ENCODE measurements around the gene IL1R2.

IL1R2 gene, protein sequence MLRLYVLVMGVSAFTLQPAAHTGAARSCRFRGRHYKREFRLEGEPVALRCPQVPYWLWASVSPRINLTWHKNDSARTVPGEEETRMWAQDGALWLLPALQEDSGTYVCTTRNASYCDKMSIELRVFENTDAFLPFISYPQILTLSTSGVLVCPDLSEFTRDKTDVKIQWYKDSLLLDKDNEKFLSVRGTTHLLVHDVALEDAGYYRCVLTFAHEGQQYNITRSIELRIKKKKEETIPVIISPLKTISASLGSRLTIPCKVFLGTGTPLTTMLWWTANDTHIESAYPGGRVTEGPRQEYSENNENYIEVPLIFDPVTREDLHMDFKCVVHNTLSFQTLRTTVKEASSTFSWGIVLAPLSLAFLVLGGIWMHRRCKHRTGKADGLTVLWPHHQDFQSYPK

DNA sequence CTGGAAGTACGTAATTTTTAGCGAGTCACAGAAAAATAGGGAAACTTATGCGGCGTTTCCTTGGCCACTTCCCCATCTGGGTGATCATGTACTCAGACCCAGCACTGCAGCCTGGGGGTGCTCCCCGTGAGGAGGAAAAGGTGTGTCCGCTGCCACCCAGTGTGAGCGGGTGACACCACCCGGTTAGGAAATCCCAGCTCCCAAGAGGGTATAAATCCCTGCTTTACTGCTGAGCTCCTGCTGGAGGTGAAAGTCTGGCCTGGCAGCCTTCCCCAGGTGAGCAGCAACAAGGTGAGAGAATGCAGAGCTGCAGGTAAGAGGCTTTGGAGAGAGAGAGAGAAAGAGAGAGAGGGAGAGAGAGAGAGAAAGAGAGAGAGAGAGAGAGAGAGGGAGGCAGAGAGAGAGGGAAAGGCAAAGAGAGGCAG, at the start of gene IL1R2:
IL1R2 (plus strand) TSS at position 240 of the 425 bp plus-strand sequence. CDS start 16,616 bp downstream, outside the sequence.
- DNase-seq, result no peak

DNA sequence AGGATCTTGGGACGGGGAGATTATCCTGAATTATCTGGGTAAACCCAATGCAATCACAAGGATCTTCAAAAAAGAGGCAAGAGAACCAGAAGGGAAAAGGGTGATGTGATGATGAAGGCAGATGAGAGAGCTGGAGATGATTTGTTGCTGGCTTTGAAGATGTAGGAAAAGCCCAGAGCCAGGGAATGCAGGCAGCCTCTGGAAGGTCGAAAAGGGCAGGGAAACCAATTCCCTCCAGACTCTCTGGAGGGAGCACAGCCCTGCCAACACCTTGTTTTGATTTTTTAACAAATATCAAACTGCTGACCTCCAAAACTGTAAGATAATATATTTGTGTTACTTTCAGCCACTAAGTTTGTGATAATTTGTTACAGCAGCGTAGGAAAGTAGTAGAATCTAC, 48.9 kb upstream of the IL1R2 start:
- no peak for DNase-seq

DNA sequence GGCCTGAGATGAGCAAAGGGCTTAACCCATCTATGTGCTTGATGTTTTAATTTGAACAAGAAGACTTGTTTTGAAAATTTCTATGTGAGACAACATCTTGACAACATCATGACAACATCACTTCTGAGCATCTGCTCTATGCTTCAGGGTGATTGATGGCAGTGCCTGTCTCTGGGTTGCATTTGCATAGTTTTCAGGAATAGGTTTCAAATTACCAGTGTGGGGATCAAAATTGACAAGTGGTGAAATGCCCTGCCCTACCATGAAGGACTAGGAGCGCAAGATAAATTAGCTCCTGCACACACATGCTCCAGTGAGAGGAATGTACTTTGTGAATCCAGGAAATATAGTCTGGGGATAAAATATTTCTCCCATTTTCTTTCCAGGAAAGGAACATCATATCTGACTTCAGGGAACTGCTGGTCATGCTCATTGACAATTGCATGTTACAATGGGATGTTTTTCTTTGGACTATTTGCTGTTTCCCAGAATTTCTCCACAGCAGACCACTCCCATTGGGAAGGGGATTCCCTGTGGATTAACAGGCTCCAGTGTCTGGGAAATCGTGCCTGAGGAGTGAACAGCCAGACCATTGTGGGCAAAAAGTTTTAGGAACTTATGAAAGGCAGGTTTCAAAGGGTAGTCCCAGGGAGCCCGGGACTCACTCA, 45.3 kb upstream of the IL1R2 start:
- no peak for DNase-seq

DNA sequence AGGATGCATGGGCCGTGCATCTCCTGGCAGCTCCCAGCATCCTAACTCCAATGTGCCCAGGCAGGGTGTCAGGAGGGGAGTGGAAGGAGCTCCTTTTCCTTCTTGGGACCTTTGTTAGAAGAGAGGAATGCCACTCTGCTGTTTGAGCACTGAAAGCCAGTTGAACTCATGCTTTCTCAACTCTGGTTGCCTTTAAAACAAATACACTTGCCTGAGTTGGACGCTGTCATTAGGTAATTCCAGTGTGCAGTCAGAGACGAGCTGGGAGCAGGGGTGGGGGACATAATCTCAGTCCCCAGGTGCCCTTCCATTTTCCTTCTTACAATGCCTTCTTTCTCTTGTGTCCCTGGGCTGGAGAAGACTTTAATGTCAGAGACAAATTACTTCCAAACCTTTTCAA, 44.4 kb upstream of the IL1R2 start:
- DNase-seq, result no peak

DNA sequence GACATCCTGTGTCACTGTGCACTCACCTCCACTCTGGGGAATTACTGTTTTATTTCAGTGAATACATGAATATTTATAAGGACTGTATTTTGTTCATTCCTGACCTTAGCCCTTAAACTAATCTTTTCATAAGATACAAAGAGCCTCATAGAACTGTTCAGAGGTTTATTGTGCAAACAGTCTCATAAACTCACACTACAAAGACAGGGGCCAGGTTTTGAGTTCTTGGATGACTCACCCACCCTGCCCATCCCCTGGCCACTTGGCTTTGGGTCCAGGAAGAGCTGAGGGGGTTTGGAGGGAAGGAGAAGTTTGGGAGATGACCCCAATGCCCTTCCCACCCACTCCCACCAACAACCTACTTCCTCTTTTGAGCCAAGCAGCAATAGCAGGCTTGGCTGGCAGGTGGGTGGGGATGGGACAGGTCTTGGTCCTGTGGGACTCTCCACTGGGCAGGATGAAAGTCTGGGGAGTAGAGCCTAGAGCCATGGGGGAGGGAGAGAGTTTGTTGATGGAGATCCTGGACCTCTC, 43.1 kb upstream of the IL1R2 start:
- DNase-seq, result no peak

DNA sequence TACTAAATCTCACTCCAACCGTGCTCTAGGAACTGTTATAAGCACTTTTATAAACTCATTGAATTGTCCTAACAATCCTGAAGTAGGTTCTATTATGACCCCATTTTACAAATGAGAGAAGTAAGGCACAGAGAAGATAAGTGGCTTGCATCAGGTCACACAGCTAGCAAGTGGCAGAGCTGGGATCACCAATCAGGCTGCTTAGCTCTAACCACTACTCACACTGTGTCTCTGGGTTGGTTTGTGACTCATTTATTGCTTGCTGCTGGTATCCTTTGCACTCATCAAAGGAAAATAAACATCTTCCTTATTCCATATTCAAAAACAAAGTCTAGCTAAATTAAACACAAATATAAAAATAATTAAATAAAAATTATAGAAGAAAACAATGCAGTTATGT, 42.5 kb upstream of the IL1R2 start:
- no peak for DNase-seq

DNA sequence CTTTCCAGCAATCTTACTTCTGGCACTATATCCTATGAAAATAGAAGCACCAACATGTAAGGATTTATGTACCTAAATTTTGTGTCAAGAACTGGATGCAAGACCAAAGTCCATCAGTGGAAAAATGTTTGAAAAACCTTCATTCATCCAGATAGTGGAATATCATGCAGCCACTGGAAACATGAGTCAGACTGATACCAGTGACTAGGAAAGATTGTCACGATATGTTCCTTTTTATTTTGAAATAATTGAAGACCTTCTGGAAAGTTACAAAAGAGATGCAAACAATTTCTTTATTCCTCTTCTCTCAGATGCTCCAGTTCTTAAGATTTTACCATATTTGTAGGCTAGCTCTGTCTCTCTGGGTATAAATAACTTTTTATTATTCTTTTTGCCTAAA, 40.5 kb upstream of the IL1R2 start:
- DNase-seq, result no peak

DNA sequence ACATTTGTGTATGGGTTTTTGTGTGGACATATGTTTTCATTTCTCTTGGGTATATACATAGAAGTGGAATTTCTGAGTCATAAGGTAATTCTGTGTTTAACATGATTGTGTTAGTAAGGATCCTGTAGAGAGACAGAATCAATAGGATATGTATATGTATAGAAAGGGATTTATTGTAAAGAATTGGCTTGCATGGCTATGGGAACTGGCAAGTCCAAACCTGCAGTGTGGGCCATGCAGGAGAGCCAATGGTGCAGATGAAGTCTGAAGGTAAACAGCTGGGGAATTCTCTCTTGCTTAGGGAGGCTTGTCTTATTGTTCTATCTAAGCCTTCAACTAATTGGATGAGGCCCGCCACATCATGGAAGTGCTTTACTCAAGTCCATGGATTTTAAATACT, 39.2 kb upstream of the IL1R2 start:
- DNase-seq, result no peak

DNA sequence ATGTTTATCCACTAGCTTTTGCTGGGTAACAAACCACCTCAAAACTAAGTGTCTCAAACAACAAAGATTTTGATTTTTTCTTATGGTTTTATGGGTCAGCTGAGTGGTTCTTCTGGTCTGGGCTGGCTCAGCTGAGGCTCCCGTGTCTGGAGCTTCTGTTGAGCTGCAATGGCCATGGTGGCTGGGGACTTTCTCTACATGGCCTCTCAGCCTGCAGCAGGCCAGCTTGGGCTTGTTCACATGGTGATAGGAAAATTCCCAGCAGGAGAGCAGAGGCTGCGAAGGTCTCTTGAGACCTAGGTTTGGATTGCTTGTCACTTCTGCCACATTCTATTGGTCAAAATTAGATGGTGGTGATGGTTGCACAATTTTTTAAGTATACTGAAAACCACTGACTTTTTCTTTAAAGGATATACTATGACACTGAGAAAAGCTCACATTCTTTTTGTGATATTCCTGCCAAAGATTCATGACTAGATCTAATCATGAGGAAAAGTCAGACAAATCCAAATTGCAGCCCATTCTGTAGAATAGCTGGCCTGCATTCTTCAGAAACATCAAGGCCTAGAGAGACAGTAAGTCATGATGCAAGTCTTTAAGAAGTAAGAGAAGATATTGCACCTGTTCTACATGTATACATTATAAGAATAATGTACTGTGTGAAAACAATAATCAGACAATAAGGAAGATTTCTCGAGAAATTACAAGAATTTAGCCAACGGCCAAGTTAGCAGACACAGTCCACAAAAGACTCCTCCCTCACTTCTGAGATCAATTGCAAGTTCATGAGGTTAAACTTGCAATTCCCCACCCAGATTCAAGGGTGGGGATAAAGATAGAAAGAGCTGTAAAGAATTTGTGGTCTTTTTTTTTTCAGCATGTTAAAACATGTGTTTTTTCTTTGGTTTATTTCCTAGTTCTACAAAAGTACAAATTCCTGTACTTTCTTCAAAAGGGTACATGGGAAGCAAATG, 35.0 kb upstream of the IL1R2 start:
- no peak for DNase-seq

DNA sequence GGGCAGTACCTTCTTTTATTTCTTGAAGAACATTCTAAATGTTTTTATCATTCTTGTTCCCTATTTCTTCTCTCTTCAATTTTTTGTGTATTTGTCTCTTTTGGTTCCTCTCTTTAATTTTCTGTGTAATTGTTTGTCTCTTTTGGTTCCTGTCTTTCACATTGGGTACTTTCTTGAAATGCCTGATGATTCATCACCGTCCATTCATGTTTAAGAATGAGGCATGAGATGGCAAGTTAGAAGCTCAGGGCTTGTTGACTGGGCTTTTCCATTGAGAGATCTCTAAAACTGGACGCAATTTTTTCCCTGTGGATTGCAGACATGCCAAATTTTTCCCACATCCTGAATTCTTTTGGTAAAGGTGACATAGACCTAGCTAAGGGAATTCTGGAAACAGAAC, 33.7 kb upstream of the IL1R2 start:
- no peak for DNase-seq

DNA sequence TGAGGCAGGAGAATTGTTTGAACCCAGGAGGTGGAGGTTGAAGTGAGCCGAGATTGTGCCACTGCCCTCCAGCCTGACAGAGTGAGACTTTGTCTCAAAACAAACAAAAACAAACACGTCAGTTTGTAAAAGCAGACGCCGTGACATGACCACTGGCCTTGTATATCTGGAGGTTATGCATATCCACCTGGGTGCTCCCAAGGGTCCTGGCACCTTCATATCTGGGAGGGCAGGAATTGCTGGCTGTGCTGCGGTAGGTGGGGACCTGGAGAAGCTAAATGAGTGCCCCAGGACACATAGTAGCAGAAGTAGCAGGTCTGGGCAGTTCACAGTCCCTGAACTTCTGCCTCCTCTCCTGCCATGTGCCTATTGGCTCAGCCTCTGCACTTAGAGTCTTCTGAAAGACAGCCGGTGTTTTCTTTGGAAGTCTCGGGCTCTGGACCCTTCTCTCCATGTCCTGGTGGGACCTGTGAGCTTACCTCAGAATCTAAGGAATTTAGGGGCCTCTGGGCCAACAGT, 30.9 kb upstream of the IL1R2 start:
- DNase-seq, result no peak

DNA sequence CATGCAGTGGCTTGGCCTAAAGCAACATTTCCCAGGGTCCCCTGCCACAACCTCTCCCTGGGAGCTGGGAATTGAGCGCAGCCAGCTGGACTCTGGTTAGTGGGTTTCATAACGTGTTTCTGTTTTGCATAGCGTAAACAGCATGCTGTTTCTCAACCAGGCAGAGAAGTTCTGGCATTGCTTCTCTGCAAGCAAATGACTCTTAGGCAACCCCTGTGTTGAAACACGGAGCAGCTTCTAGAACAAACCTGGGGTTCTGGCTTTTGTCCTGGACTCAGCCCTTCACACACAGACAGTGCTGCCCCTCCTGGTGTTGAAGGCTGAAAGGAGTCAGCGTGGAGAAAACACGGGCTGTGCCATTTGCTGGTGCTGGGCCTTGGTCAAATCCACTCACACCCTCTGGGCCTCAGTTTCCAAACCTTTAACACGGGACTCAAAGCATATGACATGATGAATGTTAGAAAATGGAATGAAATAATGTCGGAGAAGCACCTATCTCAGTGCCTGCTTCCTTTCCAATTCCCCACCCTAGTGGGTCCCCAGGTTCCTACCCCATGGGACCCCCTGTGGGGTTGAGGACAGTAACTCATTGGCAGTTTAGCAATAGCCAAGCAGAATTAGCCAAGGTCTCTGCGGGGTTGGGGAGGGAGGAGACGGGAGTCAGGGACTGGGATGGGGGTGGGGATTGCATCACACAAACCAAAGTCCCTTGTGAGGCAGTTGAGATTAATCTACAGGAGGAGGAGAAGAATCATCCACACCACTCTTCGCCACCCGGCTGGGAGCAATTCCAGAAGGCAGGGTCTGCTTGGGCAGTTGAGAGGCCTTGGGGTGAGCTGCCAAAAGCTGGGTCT, 30.2 kb upstream of the IL1R2 start:
- peak; percentile 84 for DNase-seq

DNA sequence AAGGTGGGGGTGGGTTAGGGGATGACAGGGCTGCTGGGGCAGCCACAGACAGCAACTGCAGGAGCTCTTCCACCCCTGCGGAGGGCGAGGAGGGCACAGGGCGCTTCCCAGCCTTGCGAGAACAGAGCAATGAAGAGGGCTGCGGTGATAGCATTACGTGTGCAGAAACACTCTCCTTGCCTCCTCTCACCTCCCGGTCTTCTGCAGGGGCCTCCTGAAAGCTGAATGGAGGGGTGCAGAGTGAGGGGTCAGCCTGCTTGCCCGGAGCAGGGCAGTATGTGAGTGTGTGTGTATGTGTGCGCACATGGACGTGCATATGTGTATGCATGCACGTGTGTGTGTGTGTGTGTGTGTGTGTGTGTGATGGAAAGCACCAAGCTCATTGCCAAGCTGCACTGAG, 29.5 kb upstream of the IL1R2 start:
- peak; percentile 40 for DNase-seq

DNA sequence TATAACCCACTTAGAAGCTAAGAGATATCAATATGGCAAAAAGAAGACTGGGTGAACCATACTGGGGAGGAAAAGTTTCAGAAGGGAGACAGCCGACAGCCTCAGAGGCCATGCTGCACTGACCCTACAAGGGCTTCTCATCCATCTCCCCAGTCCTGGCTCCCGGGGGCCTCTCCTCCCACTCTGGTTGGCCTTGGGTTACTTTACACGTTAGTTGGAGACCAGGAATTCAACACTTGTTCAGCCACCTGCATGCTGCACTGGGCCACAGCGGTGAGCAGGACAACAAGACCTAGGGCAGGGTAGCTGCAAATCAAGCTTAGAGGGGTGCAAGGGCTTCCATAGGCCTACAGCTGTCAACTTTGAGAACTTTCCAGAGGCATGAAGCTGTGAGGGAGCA, 28.6 kb upstream of the IL1R2 start:
- DNase-seq, result no peak

DNA sequence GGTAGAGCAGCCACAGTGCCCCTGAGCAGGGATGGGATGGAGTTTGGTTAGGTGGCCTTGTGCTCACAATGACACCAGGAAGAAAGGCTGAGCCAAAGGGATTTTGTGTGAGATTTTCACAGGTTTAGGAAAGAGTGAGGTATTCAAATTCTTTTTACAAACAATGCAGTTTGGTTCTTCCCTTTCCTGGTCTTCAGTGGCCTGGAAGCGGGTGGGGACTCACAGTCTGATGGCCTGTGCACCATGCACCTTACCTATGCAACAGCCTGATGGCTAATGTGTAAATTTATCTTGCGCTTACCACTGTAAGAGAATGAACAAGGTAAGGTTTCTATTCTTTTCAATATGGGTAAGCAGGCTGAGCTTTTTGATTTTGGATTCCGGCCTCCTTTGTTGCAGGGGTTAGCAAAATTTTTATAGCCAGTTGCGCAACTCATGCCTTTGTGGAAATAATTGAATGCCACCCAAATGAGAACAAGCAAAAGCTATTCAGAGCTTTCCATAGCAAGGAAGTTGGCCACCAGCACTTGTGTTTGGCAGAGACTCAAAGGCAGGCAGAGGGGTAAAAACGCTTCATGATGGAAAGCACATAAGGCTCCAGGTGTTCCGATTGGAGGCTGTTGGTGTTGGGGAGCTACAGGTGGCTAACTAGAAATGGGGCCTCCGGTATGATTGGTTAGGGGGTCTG, 23.8 kb upstream of the IL1R2 start:
- DNase-seq, result no peak

DNA sequence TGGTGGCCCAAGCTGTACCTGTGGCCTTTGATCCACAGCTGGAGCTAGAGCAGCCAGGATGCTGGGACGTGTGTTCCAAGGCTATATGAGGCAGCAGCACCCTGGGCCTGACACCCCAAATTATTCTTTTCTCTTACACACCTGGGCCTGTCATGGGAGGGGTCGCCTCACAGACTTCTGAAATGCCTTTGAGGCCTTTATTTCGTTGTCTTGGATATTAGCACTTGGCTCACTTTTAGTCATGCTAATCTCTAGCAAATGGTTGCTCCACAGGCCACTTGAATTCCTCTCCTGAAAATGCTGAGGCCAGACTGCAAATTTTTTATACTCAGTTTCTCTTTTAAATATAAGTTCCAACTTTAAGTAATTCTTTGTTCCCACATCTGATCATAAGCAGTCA, 22.0 kb upstream of the IL1R2 start:
- DNase-seq, result no peak

DNA sequence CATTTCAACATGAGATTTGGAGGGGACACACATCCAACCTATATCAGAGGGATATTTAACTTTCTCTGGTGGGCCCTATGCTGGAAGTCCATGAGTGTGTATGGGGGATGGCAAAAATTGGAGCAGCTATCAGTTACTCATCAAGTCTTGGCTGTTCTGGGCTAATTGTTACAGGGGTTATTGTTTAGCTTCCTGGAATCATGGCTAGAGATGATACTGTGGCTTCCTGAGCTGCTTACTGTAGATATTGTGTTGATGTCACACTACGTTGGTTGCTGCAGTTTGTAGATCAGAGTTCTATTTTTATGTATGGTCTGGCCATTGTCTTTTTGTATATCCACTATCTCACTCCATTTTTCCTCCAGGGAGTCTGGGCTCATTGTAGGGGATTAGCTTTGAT, 20.9 kb upstream of the IL1R2 start:
- no peak for DNase-seq

DNA sequence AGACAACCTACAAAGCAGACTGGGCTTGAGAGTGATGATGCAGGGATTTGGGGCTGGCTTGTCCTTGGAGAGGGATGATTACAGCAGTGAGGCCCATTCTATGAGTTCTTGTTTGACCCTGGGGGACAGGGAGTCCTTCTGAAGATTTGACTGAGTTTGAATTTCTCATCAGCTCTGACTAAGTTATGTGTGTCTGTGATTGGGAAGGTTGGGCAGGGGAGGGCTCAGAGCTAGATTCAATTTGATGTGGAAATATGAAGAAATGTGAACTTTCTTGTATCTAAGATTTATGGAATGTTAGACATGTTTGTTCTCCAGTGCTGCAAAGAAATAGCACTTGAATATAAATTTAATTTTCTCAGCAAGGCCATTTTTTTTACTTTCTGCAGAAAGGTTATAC, 19.9 kb upstream of the IL1R2 start:
- no peak for DNase-seq

DNA sequence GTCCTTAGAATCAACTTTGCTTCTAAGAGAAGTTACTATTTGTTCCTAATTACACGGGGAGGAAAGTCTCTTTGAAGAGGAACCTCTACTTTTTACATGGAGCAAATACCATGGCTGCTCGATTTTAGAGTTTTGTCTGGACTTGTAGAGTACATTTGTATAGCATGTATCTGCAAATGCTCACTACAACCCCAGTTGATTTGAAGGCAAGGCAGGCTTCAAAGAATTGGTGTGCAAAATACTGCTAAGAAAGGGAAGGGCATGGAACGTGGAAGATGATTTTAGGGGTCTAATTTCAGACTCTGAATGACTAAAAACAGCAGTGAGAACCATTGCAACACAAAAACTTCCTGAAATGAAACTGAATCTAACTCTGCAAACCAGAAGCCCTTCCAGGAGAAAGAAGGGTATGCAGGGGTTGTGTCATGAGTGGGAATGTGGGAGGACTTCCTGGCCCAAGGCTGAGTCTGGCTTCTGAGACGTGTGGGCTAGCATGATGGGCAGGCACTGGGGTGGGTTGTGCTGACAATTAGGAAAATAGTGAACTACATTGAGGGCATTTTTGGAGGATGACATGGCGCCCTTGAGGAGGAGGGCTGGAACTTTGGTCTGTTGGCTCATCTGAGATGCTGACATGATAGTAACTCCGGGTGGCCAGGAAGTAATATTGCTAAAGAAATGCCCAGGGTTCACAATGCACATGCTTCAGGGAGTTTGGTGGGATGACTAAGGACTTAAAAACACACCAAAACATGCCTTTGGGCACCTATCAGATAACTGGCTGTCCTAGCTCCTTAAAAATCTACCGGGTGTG, 18.9 kb upstream of the IL1R2 start:
- no peak for DNase-seq

DNA sequence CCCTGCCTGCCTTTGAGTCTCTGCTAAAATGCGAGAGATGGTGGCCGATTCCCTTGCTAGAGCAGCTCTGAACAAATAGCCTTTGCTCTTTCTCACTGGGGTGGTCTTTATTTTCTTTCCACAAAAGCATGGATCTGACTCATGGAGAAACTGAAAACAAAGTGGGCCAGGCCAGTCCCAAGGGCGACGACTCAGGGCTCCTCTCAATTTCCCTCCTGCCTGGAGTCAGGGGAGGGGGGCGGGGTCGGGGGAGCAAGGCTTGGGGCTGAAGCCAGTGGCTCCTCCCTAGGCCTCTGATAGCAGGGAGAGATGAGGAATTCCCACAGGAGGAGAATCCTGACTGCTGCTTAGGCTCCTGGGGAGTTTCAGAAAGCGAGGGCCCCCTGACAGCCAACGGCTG, 17.1 kb upstream of the IL1R2 start:
- DNase-seq, result no peak
